ENCODE data around the gene LYAR. TPM values are rescaled to one million over a fixed set of nuclear protein-coding genes. Genes with fewer than 3 reads are reported as not detected.

Gene LYAR
- total RNA-seq, 1 experiment from 2014 or later: 29.8 TPM

GRCh38 chr4:4256799-4257198 is 33.2 kb downstream of the LYAR start:
- Histone ChIP-seq H3K4me3 (ENCODE audit: low read depth, low read length) (no peak overlapping the region), H3K36me3 (ENCODE audit: control insufficient read depth, insufficient read depth, low read length) (no peaks in the 10 kb centered on the region), H3K27me3 (replicated peaks; ENCODE audit: control insufficient read depth, insufficient read depth, low read length) (no peaks in the 10 kb centered on the region), H3K9me3 (no peaks in the 10 kb centered on the region), H3K4me1 (peaks cover 15% of the 10 kb centered on the region)
- POLR2A ChIA-PET: no interaction called here
- H3K36me3 Mint-ChIP-seq (ENCODE audit: insufficient read depth, unreplicated experiment): no peaks in the 10 kb centered on the region
- intact Hi-C loops (cut with micrococcal nuclease; ENCODE audit: unreplicated experiment): no loop called here
- no peak for DNase-seq
- no peaks in the 10 kb centered on the region for H3K9me3 Mint-ChIP-seq (ENCODE audit: unreplicated experiment)
- TF ChIP-seq, protein P1, sequence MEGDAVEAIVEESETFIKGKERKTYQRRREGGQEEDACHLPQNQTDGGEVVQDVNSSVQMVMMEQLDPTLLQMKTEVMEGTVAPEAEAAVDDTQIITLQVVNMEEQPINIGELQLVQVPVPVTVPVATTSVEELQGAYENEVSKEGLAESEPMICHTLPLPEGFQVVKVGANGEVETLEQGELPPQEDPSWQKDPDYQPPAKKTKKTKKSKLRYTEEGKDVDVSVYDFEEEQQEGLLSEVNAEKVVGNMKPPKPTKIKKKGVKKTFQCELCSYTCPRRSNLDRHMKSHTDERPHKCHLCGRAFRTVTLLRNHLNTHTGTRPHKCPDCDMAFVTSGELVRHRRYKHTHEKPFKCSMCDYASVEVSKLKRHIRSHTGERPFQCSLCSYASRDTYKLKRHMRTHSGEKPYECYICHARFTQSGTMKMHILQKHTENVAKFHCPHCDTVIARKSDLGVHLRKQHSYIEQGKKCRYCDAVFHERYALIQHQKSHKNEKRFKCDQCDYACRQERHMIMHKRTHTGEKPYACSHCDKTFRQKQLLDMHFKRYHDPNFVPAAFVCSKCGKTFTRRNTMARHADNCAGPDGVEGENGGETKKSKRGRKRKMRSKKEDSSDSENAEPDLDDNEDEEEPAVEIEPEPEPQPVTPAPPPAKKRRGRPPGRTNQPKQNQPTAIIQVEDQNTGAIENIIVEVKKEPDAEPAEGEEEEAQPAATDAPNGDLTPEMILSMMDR (IDR thresholded peaks at IDR 0.05; ENCODE audit: insufficient read depth in 1 of 2, low read depth in 1 of 2, low read length in 1 of 2, severe bottlenecking in 1 of 2, unreplicated experiment in 1 of 2): no peak
- H3K4me1 Mint-ChIP-seq (ENCODE audit: low read depth, unreplicated experiment): peaks cover 6% of the 10 kb centered on the region
- no TSS peak for BruUV-seq (replicated peaks)
- H3K4me3 Mint-ChIP-seq (ENCODE audit: unreplicated experiment): no peak overlapping the region
- H3K27me3 Mint-ChIP-seq (ENCODE audit: insufficient read depth, unreplicated experiment): no peaks in the 10 kb centered on the region
- CTCF ChIA-PET: no interaction called here
- H3K27ac Mint-ChIP-seq (ENCODE audit: unreplicated experiment): no peak overlapping the region

- Mint-ChIP-seq H3K36me3 (ENCODE audit: insufficient read depth, unreplicated experiment) (no peaks in the 10 kb centered on the region), H3K9me3 (ENCODE audit: unreplicated experiment) (no peaks in the 10 kb centered on the region), H3K4me1 (ENCODE audit: low read depth, unreplicated experiment) (peaks cover 2% of the 10 kb centered on the region), H3K4me3 (ENCODE audit: unreplicated experiment) (no peak overlapping the region), H3K27me3 (ENCODE audit: insufficient read depth, unreplicated experiment) (no peaks in the 10 kb centered on the region), H3K27ac (ENCODE audit: unreplicated experiment) (no peak overlapping the region)
- Histone ChIP-seq H3K9me3 (no peaks in the 10 kb centered on the region), H3K27me3 (replicated peaks; ENCODE audit: control insufficient read depth, insufficient read depth, low read length) (no peaks in the 10 kb centered on the region), H3K4me1 (peaks cover 11% of the 10 kb centered on the region), H3K36me3 (ENCODE audit: control insufficient read depth, insufficient read depth, low read length) (no peaks in the 10 kb centered on the region), H3K4me3 (ENCODE audit: low read depth, low read length) (no peak overlapping the region)
- DNase-seq: no peak
- ChIA-PET CTCF (no interaction called here), POLR2A (no interaction called here)
- intact Hi-C loops (cut with micrococcal nuclease; ENCODE audit: unreplicated experiment): no loop called here
- TF ChIP-seq, protein P1 (IDR thresholded peaks at IDR 0.05; ENCODE audit: insufficient read depth in 1 of 2, low read depth in 1 of 2, low read length in 1 of 2, severe bottlenecking in 1 of 2, unreplicated experiment in 1 of 2): no peak
- BruUV-seq (replicated peaks): no TSS peak
Observed at GRCh38 chr4:4254666-4255065, 35.3 kb downstream of the LYAR start.

DNA sequence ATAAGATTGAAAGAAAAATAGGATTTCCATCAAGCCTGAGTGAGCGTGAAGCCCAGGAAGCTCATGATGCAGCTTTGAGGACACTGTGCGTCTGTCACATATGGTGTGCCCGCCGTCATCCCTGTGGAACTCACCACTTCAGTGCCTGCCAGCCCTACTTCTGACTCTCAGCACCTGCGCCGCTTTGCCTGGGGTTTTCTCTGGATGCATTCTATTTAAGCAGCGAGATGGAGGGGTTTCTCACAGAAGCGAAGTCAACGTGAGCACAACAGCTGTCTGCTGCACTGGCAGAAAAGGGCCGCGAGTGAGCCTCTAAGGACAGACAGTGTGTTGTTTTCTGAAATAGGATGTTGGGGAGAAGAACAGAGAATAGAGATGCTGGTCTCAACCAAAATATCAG is 35.8 kb downstream of the LYAR start:
- Histone ChIP-seq H3K27me3 (replicated peaks; ENCODE audit: control insufficient read depth, insufficient read depth, low read length) (no peaks in the 10 kb centered on the region), H3K9me3 (no peaks in the 10 kb centered on the region), H3K4me3 (ENCODE audit: low read depth, low read length) (no peak overlapping the region), H3K36me3 (ENCODE audit: control insufficient read depth, insufficient read depth, low read length) (no peaks in the 10 kb centered on the region), H3K4me1 (peaks cover 7% of the 10 kb centered on the region)
- Mint-ChIP-seq H3K27me3 (ENCODE audit: insufficient read depth, unreplicated experiment) (no peaks in the 10 kb centered on the region), H3K4me3 (ENCODE audit: unreplicated experiment) (no peak overlapping the region), H3K27ac (ENCODE audit: unreplicated experiment) (no peak overlapping the region), H3K4me1 (ENCODE audit: low read depth, unreplicated experiment) (peaks cover 2% of the 10 kb centered on the region), H3K9me3 (ENCODE audit: unreplicated experiment) (no peaks in the 10 kb centered on the region), H3K36me3 (ENCODE audit: insufficient read depth, unreplicated experiment) (no peaks in the 10 kb centered on the region)
- intact Hi-C loops (cut with micrococcal nuclease; ENCODE audit: unreplicated experiment): no loop called here
- TF ChIP-seq, protein P1 (IDR thresholded peaks at IDR 0.05; ENCODE audit: insufficient read depth in 1 of 2, low read depth in 1 of 2, low read length in 1 of 2, severe bottlenecking in 1 of 2, unreplicated experiment in 1 of 2): no peak
- no TSS peak for BruUV-seq (replicated peaks)
- CTCF ChIA-PET: no interaction called here
- POLR2A ChIA-PET: no interaction called here
- DNase-seq: no peak

Data from Caco-2 (cell line).